ENCODE results near the gene MKX. TPM values are rescaled to one million over a fixed set of nuclear protein-coding genes. Genes with fewer than 3 reads are reported as not detected.

The MKX gene
- total RNA-seq, 1 experiment from 2014 or later: not detected

GRCh38 chr10:27688991-27689390 is 56.6 kb downstream of the MKX start:
- DNase-seq (ENCODE audit: low read depth, low spot score) (no peak), ATAC-seq (no peak)
- H3K4me3 ChIP-seq (ENCODE audit: low read depth in 2 of 2, low read length in 2 of 2): no peak overlapping the region
- intact Hi-C loops (cut with micrococcal nuclease; ENCODE audit: unreplicated experiment): no loop called here
- no peaks in the 10 kb centered on the region for H3K36me3 ChIP-seq (ENCODE audit: control insufficient read depth, insufficient read depth, low read length)
- TF ChIP-seq REST (IDR thresholded peaks at IDR 0.05; ENCODE audit: insufficient read depth in 1 of 2, low read depth in 2 of 2, low read length in 1 of 2) (no peak), CTCF (IDR thresholded peaks at IDR 0.05) (no peak), SIN3A (IDR thresholded peaks at IDR 0.05; ENCODE audit: borderline replicate concordance, insufficient read depth, low read depth, low read length) (no peak), POLR2AphosphoS5 (IDR thresholded peaks at IDR 0.05; ENCODE audit: low read depth, low read length) (no peak), TCF7L2 (IDR thresholded peaks at IDR 0.05; ENCODE audit: low read depth, low read length) (no peak)
- no peaks in the 10 kb centered on the region for H3K27me3 ChIP-seq (ENCODE audit: control insufficient read depth, insufficient read depth, low read length)
- H3K4me1 ChIP-seq (ENCODE audit: control insufficient read depth, insufficient read depth, low read length): no peaks in the 10 kb centered on the region
- in situ Hi-C loops (cut with HindIII; ENCODE audit: low pct_unique_long_range_greater_than_20kb, low sequenced_read_pairs): no loop called here
- CTCF ChIA-PET: no interaction called here
- H3K9me3 ChIP-seq (ENCODE audit: control insufficient read depth, insufficient read depth, low read depth, low read length): no peaks in the 10 kb centered on the region
- BruUV-seq (replicated peaks): no TSS peak
- POLR2A ChIA-PET: no interaction called here
- no peak overlapping the region for H3K27ac ChIP-seq (ENCODE audit: low read length)

- DNase-seq (ENCODE audit: low read depth, low spot score): no peak
- no peak for ATAC-seq
- BruUV-seq (replicated peaks): no TSS peak
- ChIA-PET POLR2A (no interaction called here), CTCF (no interaction called here)
- intact Hi-C loops (cut with micrococcal nuclease; ENCODE audit: unreplicated experiment): no loop called here
- no peaks in the 10 kb centered on the region for H3K27me3 ChIP-seq (ENCODE audit: control insufficient read depth, insufficient read depth, low read length)
- H3K27ac ChIP-seq (ENCODE audit: low read length): no peak overlapping the region
- no peaks in the 10 kb centered on the region for H3K9me3 ChIP-seq (ENCODE audit: control insufficient read depth, insufficient read depth, low read depth, low read length)
- no peaks in the 10 kb centered on the region for H3K4me1 ChIP-seq (ENCODE audit: control insufficient read depth, insufficient read depth, low read length)
- no peak overlapping the region for H3K4me3 ChIP-seq (ENCODE audit: low read depth in 2 of 2, low read length in 2 of 2)
- in situ Hi-C loops (cut with HindIII; ENCODE audit: low pct_unique_long_range_greater_than_20kb, low sequenced_read_pairs): no loop called here
- TF ChIP-seq SIN3A (IDR thresholded peaks at IDR 0.05; ENCODE audit: borderline replicate concordance, insufficient read depth, low read depth, low read length) (no peak), REST (IDR thresholded peaks at IDR 0.05; ENCODE audit: insufficient read depth in 1 of 2, low read depth in 2 of 2, low read length in 1 of 2) (no peak), CTCF (IDR thresholded peaks at IDR 0.05) (no peak), TCF7L2 (IDR thresholded peaks at IDR 0.05; ENCODE audit: low read depth, low read length) (no peak), POLR2AphosphoS5 (IDR thresholded peaks at IDR 0.05; ENCODE audit: low read depth, low read length) (no peak)
- H3K36me3 ChIP-seq (ENCODE audit: control insufficient read depth, insufficient read depth, low read length): no peaks in the 10 kb centered on the region
These were observed 57.3 kb downstream of the MKX start for GRCh38 chr10:27688276-27688675.

All from Panc1 (cell line).